ENCODE data around the gene GPS1. TPM values are rescaled to one million over a fixed set of nuclear protein-coding genes. Genes with fewer than 3 reads are reported as not detected.

The GPS1 gene
- total RNA-seq, 1 donor from 2014 or later = 112 TPM

DNA sequence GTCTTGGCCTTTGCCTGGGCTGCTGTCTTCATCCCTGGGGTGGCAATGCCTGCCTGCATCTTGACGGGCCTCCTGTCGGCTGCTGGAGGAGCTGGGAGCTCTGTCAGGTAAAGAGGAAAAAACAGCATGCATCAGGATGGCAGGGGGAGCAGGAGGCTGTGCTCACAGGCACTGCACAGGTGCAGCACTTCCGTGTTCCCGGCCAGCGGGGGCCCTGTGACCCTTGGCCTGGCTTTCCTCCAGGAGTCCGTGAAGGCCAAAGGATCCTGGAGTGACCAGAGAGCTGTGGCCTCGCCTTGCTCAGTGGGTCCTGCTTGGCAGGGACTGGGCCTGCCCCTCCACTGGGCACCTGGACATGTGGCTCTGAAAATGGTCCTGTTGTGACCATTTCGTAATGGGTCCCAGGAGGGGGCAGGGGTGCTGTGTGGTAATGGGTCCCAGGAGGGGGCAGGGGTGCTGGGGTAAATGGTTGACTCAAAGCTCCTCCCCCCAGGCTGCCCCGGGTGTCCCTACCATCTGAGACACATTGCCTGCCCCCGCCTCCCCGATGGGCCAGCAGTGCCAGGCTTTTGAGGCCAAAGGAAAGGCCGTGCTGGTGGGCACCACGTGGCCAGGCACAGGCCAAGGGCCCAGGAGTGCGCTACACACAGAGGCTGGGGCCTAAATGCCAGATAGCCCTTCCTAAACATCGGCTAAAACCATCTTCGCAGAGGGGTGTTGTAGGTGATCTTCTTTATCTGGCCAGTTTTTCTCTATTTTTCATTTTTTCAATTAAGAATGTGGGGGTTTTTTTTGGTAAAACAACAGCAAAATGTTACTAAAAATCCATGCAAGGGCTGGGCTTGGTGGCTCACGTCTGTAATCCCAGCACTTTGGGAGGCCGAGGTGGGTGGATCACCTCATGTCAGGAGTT is 50.3 kb downstream of the GPS1 start:
- peaks cover 11% of the 10 kb centered on the region for H3K4me1 Mint-ChIP-seq (ENCODE audit: low read depth)
- no peak for DNase-seq (ENCODE audit: low spot score)
- peak overlapping the region; percentile 44 for H3K27ac Mint-ChIP-seq
- H3K36me3 Mint-ChIP-seq (ENCODE audit: low read depth) = peaks cover 4% of the 10 kb centered on the region
- H3K27me3 Mint-ChIP-seq (ENCODE audit: insufficient read depth) = no peaks in the 10 kb centered on the region
- no peak overlapping the region for H3K4me3 Mint-ChIP-seq
- H3K9me3 Mint-ChIP-seq = no peaks in the 10 kb centered on the region
- intact Hi-C loops (cut with micrococcal nuclease) = no loop called here

DNA sequence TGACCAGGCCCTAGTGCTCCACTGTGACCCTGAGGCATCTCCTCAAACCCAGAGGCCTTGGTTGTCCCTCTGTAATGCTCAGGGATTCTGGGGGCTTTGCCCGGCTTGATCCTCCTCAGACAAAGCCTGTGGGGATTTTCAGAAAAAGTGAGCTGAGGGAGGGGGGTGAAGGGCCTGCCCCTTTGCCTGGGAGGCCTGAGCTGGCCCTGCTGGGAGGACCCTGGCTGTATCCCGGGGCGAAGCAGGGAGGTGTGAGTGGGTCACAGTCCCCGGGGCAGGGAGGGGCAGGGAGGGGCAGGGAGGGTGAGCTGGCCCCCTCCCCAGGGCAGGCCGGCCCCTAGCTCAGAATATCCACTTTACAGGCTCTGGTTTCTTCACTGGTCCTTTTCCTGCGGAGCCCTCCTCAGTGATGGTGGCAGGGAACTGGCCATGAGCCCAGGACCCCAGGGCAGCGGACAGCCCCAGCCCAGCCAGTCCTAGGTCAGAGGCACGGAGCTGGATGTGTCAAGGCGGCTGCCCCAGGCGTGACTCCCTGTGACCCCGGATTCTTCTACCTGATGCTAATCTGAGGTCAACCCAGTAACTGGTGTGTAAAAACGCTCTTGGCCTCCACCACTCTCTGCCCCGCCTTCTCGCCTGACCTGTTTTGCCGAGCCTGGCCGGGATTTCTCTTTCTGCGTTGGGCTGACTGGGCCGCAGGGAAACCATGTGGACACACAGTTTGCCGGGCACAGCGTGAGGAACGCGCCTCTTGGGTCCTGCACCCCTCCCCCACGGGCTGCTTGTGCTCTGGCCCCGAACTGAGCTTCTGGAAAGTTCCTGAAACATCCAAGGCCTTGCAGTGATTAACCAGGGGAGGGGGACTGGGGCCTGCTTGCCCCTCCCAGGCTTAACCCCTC is 52.1 kb downstream of the GPS1 start:
- H3K4me1 Mint-ChIP-seq (ENCODE audit: low read depth) = peaks cover 11% of the 10 kb centered on the region
- no peaks in the 10 kb centered on the region for H3K9me3 Mint-ChIP-seq
- H3K27ac Mint-ChIP-seq = no peak overlapping the region
- no peaks in the 10 kb centered on the region for H3K27me3 Mint-ChIP-seq (ENCODE audit: insufficient read depth)
- peaks cover 4% of the 10 kb centered on the region for H3K36me3 Mint-ChIP-seq (ENCODE audit: low read depth)
- no peak for DNase-seq (ENCODE audit: low spot score)
- intact Hi-C loops (cut with micrococcal nuclease) = no loop called here
- peak overlapping the region; percentile 11 for H3K4me3 Mint-ChIP-seq

DNA sequence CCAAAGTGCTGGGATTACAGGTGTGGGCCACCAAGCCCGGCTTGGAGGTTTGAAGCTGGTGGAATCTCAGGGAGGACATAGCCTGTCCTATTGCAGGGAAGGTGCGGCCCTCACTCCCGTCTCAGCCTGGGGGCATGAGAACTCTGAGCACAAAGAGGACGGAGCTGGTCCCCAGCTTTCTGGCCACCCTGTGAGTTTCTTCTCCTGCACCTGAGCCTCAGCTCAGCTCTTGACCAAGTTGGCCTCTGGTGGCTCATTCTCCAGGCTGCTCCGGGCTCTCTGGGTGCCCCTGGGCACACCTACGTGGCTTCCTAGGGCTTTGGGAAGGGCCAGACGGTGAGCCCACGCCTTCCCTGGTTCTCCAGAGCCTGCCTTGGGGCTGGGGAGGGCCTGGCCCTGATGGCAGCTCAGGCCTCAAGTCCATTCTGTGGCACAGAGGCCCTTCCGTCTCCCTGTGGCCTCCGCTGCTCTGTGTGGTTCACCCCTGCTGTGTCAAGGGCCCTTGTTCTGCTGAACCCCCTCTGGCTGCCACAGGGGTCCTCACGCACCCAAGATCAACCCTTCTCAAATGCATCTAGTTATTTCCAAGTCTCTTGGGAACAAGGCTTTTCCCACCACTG is 53.2 kb downstream of the GPS1 start:
- intact Hi-C loops (cut with micrococcal nuclease) = no loop called here
- Mint-ChIP-seq H3K27ac (peak overlapping the region; percentile 34), H3K4me1 (ENCODE audit: low read depth) (peaks cover 11% of the 10 kb centered on the region), H3K4me3 (peak overlapping the region; percentile 88), H3K9me3 (no peaks in the 10 kb centered on the region), H3K36me3 (ENCODE audit: low read depth) (peaks cover 4% of the 10 kb centered on the region), H3K27me3 (ENCODE audit: insufficient read depth) (no peaks in the 10 kb centered on the region)
- DNase-seq (ENCODE audit: low spot score) = no peak

DNA sequence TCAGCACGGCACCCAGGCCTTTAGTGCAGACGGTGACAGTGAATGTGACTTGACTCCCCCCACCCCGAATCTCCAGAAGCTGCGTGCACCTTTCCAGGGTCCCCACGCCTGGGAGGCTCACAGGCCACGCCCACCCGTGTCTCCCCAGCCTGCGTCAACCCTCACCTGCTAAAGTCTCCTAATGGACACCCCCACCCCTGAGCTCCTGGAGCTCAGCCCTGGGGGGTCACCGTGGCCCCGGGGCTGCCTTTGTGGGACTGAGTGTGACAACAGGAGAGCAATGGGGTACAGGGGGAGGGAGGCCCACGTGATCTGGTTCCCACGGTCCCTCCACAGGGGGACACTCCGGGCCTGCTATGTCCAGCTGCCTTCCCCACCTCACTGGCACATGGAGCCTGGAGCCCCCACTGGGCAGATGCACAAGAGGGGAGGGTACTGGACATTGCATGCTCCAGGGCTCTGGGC is 53.8 kb downstream of the GPS1 start:
- Mint-ChIP-seq H3K4me1 (ENCODE audit: low read depth) (peaks cover 11% of the 10 kb centered on the region), H3K27ac (peak overlapping the region; percentile 96), H3K27me3 (ENCODE audit: insufficient read depth) (no peaks in the 10 kb centered on the region), H3K36me3 (ENCODE audit: low read depth) (peaks cover 4% of the 10 kb centered on the region), H3K4me3 (peak overlapping the region; percentile 88), H3K9me3 (no peaks in the 10 kb centered on the region)
- no peak for DNase-seq (ENCODE audit: low spot score)
- intact Hi-C loops (cut with micrococcal nuclease) = no loop called here

DNA sequence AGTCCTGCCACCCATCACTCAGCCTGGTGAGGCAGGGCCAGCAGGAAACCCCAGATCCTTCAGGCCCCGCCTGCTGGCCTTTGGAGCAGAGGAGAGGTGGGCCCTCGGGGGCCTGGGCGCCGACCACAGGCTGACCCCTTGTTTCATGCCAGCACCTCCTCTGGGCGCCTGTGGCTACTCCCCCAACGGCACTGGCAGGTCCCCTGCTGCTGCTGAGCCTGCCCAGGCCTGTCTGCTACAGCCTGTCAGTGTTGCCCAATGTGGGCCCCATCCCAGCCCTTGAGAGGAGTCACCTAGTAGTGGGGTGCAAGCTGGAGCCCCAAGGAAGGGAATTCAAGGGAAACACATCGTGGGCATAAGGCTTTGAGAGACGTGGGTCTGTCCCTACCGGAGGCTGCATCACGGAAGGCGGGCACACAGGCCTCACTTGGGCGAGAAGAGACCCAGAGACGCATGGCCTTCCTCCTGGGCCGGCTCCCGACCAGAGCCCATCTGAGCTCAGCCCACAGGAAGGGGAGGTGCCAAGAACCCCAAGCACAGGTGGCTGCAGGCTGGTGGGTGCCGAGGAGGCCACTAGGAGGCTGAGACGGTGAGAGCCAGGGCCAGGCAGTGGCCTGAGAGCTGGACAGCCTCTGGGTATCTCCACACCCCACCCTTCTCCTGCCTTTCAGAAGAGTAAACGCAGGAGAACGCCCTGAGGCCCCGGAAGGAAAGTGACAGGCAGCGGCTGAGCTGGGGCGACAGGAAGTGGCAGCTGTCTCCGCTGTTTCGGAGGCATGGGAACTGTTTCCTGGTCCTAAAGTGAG is 54.4 kb downstream of the GPS1 start:
- intact Hi-C loops (cut with micrococcal nuclease) = loop anchor here (1.0 to 2.0 kb wide), 3 partner anchors 8 to 48 kb away; partner anchors contain the start of gene FASN
- H3K9me3 Mint-ChIP-seq = no peaks in the 10 kb centered on the region
- peaks cover 4% of the 10 kb centered on the region for H3K36me3 Mint-ChIP-seq (ENCODE audit: low read depth)
- DNase-seq (ENCODE audit: low spot score) = peak; percentile 54
- peak overlapping the region; percentile 88 for H3K4me3 Mint-ChIP-seq
- H3K4me1 Mint-ChIP-seq (ENCODE audit: low read depth) = peaks cover 11% of the 10 kb centered on the region
- peak overlapping the region; percentile 96 for H3K27ac Mint-ChIP-seq
- no peaks in the 10 kb centered on the region for H3K27me3 Mint-ChIP-seq (ENCODE audit: insufficient read depth)

DNA sequence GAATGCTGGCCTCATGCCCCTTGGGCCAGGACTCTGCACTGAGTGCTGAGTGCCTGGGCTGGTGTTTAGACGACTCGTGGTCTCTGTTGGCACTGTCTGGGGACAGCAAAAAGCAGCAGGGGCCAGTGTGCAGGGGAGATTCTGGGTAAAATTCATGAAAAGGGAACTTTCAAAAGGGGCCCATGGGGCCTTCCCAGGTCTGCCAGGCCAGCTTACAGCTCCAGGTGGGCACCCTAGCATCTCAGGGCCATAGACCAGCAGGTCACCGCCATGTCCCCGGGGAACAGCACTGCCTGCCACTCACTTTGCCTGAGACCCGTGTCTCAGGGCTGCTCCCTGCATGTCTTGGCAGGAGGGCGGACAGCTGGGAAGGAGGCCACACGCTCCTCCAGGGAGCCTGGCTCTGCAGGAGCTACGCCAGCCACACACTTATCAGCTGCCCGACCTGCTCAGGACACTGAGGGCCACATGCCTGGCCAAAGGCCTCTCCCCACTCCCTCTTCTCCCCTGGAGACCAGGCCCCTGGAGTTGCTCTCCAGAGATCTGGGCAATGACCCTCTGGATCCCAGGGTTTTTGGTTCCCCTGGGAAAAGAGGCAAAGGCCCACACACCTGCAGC is 55.1 kb downstream of the GPS1 start:
- intact Hi-C loops (cut with micrococcal nuclease) = loop anchor here (1.0 to 2.0 kb wide), 3 partner anchors 8 to 48 kb away; partner anchors contain the start of gene FASN
- Mint-ChIP-seq H3K9me3 (no peaks in the 10 kb centered on the region), H3K27ac (peak overlapping the region; percentile 96), H3K4me1 (ENCODE audit: low read depth) (peaks cover 11% of the 10 kb centered on the region), H3K27me3 (ENCODE audit: insufficient read depth) (no peaks in the 10 kb centered on the region), H3K4me3 (peak overlapping the region; percentile 88), H3K36me3 (ENCODE audit: low read depth) (peaks cover 2% of the 10 kb centered on the region)
- DNase-seq (ENCODE audit: low spot score) = no peak

Other genes starting within 250 kb of the GPS1 start
- not detected in 2 replicates for gene GCGR, start 247.7 kb upstream of the GPS1 start, total RNA-seq
- gene MCRIP1, start 218.6 kb upstream of the GPS1 start, total RNA-seq = 56.0 and 62.3 TPM in 2 replicates
- not detected in 2 replicates for gene PPP1R27, start 216.8 kb upstream of the GPS1 start, total RNA-seq
- gene P4HB, start 191.4 kb upstream of the GPS1 start, total RNA-seq = 477 and 487 TPM in 2 replicates
- 701 and 705 TPM in 2 replicates for gene ARHGDIA, start 180.6 kb upstream of the GPS1 start, total RNA-seq
- gene ALYREF, start 160.3 kb upstream of the GPS1 start, total RNA-seq = 241 and 249 TPM in 2 replicates
- 123 and 124 TPM in 2 replicates for gene ANAPC11, start 160.2 kb upstream of the GPS1 start, total RNA-seq
- 0.24 and 0.31 TPM in 2 replicates for gene NPB, start 149.7 kb upstream of the GPS1 start, total RNA-seq
- 49.5 and 54.5 TPM in 2 replicates for gene PCYT2, start 140.5 kb upstream of the GPS1 start, total RNA-seq
- gene SIRT7, start 133.7 kb upstream of the GPS1 start, total RNA-seq = 53.2 and 57.5 TPM in 2 replicates
- gene MAFG, start 124.2 kb upstream of the GPS1 start, total RNA-seq = 33.8 and 35.5 TPM in 2 replicates
- 130 and 131 TPM in 2 replicates for gene PYCR1, start 114.6 kb upstream of the GPS1 start, total RNA-seq
- 0.08 TPM in 1 of 2 replicates, not detected in the other for gene MYADML2, start 104.7 kb upstream of the GPS1 start, total RNA-seq
- 1.5 and 2.4 TPM in 2 replicates for gene NOTUM, start 90.7 kb upstream of the GPS1 start, total RNA-seq
- gene ASPSCR1, start 74.3 kb upstream of the GPS1 start, total RNA-seq = 32.2 and 33.8 TPM in 2 replicates
- gene CENPX, start 29.0 kb upstream of the GPS1 start, total RNA-seq = 109 and 120 TPM in 2 replicates
- 37.6 and 37.8 TPM in 2 replicates for gene LRRC45, start 28.6 kb upstream of the GPS1 start, total RNA-seq
- 7.6 and 9.4 TPM in 2 replicates for gene RAC3, start 20.2 kb upstream of the GPS1 start, total RNA-seq
- gene DCXR, start 14.2 kb upstream of the GPS1 start, total RNA-seq = 123 and 125 TPM in 2 replicates
- 24.1 and 26.8 TPM in 2 replicates for gene RFNG, start 87 bp upstream of the GPS1 start, total RNA-seq
- 231 and 235 TPM in 2 replicates for gene DUS1L, start 13.9 kb downstream of the GPS1 start, total RNA-seq
- gene FASN, start 46.3 kb downstream of the GPS1 start, total RNA-seq = 415 and 421 TPM in 2 replicates
- 59.5 and 60.8 TPM in 2 replicates for gene CCDC57, start 160.9 kb downstream of the GPS1 start, total RNA-seq
- gene SLC16A3, start 177.1 kb downstream of the GPS1 start, total RNA-seq = 111 and 115 TPM in 2 replicates
- gene CSNK1D, start 221.8 kb downstream of the GPS1 start, total RNA-seq = 154 and 161 TPM in 2 replicates

Data from activated T-helper 1 cell treated with anti-CD3 and anti-CD28 coated beads, Interleukin-12 subunit alpha, Interleukin-12 subunit beta, Interleukin-2, Interleukin-4 antibody, amounts not matched to agents 30 ng/mL and 10 ng/mL and 1 ng/mL, durations not matched to agents 14 hours and 24 hours and 36 hours (primary cell).